Measurements from ENCODE around the gene MPV17. TPM values are rescaled to one million over a fixed set of nuclear protein-coding genes. Genes with fewer than 3 reads are reported as not detected.
A peak's percentile ranks its signal among the peaks of the same experiment; 100 is the strongest.

MPV17 gene
- total and polyA plus RNA-seq, 2 of the 13 experiments (the other 11 are each of a cell fraction or from before 2014, with no cell fraction given): 48.9 to 129 TPM

DNA sequence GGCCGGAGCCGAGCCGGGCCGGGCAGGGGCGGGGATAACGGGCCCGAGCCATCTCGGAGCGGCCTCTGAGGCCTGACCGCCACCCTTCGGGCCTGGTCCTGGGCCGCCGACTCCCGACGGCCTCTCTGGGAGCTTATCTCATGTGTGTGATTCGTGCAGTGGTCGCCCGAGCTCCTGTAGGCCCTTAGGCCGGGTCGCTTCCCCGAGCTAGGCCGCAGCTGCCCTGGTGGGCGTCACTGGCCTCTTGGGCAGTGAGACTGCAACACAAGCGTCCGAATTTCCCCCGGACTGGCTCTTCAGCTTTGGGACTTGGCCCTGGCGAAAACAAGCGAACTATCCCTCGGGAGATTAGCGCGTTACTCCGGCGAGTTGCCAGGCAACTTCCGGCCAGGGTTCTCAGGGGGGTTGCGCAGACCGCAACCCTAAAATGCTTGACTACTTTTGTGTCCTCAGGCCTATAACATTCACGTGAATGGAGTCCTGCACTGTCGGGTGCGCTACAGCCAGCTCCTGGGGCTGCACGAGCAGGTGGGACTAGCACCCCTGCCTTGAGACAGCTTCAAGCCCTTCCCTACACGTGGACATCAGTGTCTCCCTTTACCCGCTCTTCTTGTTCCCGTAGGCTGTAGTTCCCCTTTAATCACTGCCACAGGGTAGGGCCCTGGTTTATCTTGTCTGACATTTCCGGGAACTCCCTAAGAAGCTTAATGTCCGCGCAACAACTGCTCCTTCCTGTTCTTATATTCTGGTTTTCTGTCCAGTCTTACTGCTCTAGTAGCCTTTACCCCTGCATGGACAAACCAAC, 48.1 kb upstream of the MPV17 start (continued):
- TF ChIP-seq, protein P1, sequence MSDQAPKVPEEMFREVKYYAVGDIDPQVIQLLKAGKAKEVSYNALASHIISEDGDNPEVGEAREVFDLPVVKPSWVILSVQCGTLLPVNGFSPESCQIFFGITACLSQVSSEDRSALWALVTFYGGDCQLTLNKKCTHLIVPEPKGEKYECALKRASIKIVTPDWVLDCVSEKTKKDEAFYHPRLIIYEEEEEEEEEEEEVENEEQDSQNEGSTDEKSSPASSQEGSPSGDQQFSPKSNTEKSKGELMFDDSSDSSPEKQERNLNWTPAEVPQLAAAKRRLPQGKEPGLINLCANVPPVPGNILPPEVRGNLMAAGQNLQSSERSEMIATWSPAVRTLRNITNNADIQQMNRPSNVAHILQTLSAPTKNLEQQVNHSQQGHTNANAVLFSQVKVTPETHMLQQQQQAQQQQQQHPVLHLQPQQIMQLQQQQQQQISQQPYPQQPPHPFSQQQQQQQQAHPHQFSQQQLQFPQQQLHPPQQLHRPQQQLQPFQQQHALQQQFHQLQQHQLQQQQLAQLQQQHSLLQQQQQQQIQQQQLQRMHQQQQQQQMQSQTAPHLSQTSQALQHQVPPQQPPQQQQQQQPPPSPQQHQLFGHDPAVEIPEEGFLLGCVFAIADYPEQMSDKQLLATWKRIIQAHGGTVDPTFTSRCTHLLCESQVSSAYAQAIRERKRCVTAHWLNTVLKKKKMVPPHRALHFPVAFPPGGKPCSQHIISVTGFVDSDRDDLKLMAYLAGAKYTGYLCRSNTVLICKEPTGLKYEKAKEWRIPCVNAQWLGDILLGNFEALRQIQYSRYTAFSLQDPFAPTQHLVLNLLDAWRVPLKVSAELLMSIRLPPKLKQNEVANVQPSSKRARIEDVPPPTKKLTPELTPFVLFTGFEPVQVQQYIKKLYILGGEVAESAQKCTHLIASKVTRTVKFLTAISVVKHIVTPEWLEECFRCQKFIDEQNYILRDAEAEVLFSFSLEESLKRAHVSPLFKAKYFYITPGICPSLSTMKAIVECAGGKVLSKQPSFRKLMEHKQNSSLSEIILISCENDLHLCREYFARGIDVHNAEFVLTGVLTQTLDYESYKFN (CRISPR knock-in tag; conservative IDR thresholded peaks at IDR 0.05): no peak
- TF ChIP-seq ZNF251 (CRISPR knock-in tag; IDR thresholded peaks at IDR 0.05) (peak; percentile 80; the same call in 1 of the 2 replicates), DNMT1 (CRISPR knock-in tag; IDR thresholded peaks at IDR 0.05) (no peak), ZNF235 (CRISPR knock-in tag; IDR thresholded peaks at IDR 0.05; ENCODE audit: borderline replicate concordance) (no peak), FOXA1 (IDR thresholded peaks at IDR 0.05) (no peak), FOXA1 (CRISPR knock-in tag; IDR thresholded peaks at IDR 0.05) (no peak), ZNF552 (CRISPR knock-in tag; IDR thresholded peaks at IDR 0.05; ENCODE audit: borderline replicate concordance) (peak; percentile 27; the same call in 1 of the 2 replicates), ZNF160 (CRISPR knock-in tag; IDR thresholded peaks at IDR 0.05) (no peak), ZNF614 (CRISPR knock-in tag; IDR thresholded peaks at IDR 0.05; ENCODE audit: borderline replicate concordance) (no peak), ZNF570 (CRISPR knock-in tag; IDR thresholded peaks at IDR 0.05; ENCODE audit: borderline replicate concordance) (no peak), CBX2 (IDR thresholded peaks at IDR 0.05; ENCODE audit: low read depth, low read length) (no peak), CBX2 (CRISPR knock-in tag; IDR thresholded peaks at IDR 0.05; ENCODE audit: low read depth) (no peak)
- TF ChIP-seq, protein P2, sequence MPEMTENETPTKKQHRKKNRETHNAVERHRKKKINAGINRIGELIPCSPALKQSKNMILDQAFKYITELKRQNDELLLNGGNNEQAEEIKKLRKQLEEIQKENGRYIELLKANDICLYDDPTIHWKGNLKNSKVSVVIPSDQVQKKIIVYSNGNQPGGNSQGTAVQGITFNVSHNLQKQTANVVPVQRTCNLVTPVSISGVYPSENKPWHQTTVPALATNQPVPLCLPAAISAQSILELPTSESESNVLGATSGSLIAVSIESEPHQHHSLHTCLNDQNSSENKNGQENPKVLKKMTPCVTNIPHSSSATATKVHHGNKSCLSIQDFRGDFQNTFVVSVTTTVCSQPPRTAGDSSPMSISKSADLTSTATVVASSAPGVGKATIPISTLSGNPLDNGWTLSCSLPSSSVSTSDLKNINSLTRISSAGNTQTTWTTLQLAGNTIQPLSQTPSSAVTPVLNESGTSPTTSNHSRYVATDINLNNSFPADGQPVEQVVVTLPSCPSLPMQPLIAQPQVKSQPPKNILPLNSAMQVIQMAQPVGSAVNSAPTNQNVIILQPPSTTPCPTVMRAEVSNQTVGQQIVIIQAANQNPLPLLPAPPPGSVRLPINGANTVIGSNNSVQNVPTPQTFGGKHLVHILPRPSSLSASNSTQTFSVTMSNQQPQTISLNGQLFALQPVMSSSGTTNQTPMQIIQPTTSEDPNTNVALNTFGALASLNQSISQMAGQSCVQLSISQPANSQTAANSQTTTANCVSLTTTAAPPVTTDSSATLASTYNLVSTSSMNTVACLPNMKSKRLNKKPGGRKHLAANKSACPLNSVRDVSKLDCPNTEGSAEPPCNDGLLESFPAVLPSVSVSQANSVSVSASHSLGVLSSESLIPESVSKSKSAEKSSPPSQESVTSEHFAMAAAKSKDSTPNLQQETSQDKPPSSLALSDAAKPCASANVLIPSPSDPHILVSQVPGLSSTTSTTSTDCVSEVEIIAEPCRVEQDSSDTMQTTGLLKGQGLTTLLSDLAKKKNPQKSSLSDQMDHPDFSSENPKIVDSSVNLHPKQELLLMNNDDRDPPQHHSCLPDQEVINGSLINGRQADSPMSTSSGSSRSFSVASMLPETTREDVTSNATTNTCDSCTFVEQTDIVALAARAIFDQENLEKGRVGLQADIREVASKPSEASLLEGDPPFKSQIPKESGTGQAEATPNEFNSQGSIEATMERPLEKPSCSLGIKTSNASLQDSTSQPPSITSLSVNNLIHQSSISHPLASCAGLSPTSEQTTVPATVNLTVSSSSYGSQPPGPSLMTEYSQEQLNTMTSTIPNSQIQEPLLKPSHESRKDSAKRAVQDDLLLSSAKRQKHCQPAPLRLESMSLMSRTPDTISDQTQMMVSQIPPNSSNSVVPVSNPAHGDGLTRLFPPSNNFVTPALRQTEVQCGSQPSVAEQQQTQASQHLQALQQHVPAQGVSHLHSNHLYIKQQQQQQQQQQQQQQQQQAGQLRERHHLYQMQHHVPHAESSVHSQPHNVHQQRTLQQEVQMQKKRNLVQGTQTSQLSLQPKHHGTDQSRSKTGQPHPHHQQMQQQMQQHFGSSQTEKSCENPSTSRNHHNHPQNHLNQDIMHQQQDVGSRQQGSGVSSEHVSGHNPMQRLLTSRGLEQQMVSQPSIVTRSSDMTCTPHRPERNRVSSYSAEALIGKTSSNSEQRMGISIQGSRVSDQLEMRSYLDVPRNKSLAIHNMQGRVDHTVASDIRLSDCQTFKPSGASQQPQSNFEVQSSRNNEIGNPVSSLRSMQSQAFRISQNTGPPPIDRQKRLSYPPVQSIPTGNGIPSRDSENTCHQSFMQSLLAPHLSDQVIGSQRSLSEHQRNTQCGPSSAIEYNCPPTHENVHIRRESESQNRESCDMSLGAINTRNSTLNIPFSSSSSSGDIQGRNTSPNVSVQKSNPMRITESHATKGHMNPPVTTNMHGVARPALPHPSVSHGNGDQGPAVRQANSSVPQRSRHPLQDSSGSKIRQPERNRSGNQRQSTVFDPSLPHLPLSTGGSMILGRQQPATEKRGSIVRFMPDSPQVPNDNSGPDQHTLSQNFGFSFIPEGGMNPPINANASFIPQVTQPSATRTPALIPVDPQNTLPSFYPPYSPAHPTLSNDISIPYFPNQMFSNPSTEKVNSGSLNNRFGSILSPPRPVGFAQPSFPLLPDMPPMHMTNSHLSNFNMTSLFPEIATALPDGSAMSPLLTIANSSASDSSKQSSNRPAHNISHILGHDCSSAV (CRISPR knock-in tag; IDR thresholded peaks at IDR 0.05; ENCODE audit: borderline replicate concordance): no peak
- TF ChIP-seq, protein P3, sequence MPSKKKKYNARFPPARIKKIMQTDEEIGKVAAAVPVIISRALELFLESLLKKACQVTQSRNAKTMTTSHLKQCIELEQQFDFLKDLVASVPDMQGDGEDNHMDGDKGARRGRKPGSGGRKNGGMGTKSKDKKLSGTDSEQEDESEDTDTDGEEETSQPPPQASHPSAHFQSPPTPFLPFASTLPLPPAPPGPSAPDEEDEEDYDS (CRISPR knock-in tag; IDR thresholded peaks at IDR 0.05): no peak
- TF ChIP-seq, protein P4, sequence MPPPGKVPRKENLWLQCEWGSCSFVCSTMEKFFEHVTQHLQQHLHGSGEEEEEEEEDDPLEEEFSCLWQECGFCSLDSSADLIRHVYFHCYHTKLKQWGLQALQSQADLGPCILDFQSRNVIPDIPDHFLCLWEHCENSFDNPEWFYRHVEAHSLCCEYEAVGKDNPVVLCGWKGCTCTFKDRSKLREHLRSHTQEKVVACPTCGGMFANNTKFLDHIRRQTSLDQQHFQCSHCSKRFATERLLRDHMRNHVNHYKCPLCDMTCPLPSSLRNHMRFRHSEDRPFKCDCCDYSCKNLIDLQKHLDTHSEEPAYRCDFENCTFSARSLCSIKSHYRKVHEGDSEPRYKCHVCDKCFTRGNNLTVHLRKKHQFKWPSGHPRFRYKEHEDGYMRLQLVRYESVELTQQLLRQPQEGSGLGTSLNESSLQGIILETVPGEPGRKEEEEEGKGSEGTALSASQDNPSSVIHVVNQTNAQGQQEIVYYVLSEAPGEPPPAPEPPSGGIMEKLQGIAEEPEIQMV (CRISPR knock-in tag; IDR thresholded peaks at IDR 0.05; ENCODE audit: low read depth): no peak

Measured in HepG2 (cell line).